HepG2 (cell line): Measurements from ENCODE around the gene CDK17. TPM values are rescaled to one million over a fixed set of nuclear protein-coding genes. Genes with fewer than 3 reads are reported as not detected.
A peak's percentile ranks its signal among the peaks of the same experiment; 100 is the strongest.

Experiments used
- CCAR2 ChIP-seq: fragments of 200-400 bp; formaldehyde crosslinking; optimal IDR thresholded peaks from 2 replicates; pipeline ENCODE3; 2018; ENCODE audit warnings: low read depth, mild to moderate bottlenecking, low read length, moderate library complexity
- CHD4 ChIP-seq: fragments of 200-600 bp; sonication (generic); IDR thresholded peaks from 2 replicates; pipeline ENCODE4 v1.7.0; 2017; ENCODE audit warnings: mild to moderate bottlenecking, low read length, borderline replicate concordance
- EP300 ChIP-seq, 3 experiments: sonication (generic) in 1 of 3; formaldehyde crosslinking in 1 of 3; IDR thresholded peaks; 2 replicates each; pipeline versions ENCODE4 v1.5.1 to v1.6.1; 2011 to 2020; ENCODE audit warnings: low read depth in 2 of 3, low read length in 2 of 3, borderline replicate concordance in 1 of 3, improper control_type of control experiment in 1 of 3, mild to moderate bottlenecking in 1 of 3, missing genetic modification reagents in 1 of 3, moderate library complexity in 1 of 3
- EZH2 ChIP-seq: conservative IDR thresholded peaks from 2 replicates; pipeline ENCODE4 v1.6.1; 2012; ENCODE audit warnings: mild to moderate bottlenecking, low read depth, low read length, moderate library complexity
- FIP1L1 ChIP-seq: fragments of 200-400 bp; formaldehyde crosslinking; IDR thresholded peaks from 2 replicates; pipeline ENCODE4 v1.6.1; 2018; ENCODE audit warnings: low read depth, mild to moderate bottlenecking, low read length, moderate library complexity, borderline replicate concordance; ENCODE audit not compliant: insufficient read depth
- FOXA3 ChIP-seq: IDR thresholded peaks from 2 replicates; pipeline ENCODE4 v1.6.1; 2016; ENCODE audit warnings: missing genetic modification reagents, missing compliant biosample characterization
- HMG20A ChIP-seq: IDR thresholded peaks from 2 replicates; pipeline ENCODE4 v1.6.1; 2016; ENCODE audit warnings: borderline replicate concordance
- HOXA7 ChIP-seq: sonication (generic); formaldehyde crosslinking; IDR thresholded peaks from 2 replicates; pipeline ENCODE4 v1.8.1; 2022; ENCODE audit warnings: mild to moderate bottlenecking, missing genetic modification reagents, moderate library complexity
- KAT2B ChIP-seq: fragments of 150-350 bp; IDR thresholded peaks from 2 replicates; pipeline ENCODE4 v1.6.1; 2014; ENCODE audit warnings: low read depth, low read length, borderline replicate concordance
- NFE2 ChIP-seq: sonication (generic); formaldehyde crosslinking; IDR thresholded peaks from 2 replicates; pipeline ENCODE4 v1.4.0; 2020; ENCODE audit warnings: missing genetic modification reagents
- PPARG ChIP-seq: conservative IDR thresholded peaks from 2 replicates; pipeline ENCODE4 v1.6.1; 2016; ENCODE audit warnings: missing biosample characterization, missing genetic modification reagents
- RAD51 ChIP-seq: fragments of 450-650 bp; IDR thresholded peaks from 2 replicates; pipeline ENCODE4 v1.6.1; 2016; ENCODE audit warnings: borderline replicate concordance
- RFX5 ChIP-seq: IDR thresholded peaks from 2 replicates; pipeline ENCODE4 v1.6.1; 2011; ENCODE audit warnings: low read depth, low read length, improper control_type of control experiment
- SIN3A ChIP-seq: IDR thresholded peaks from 2 replicates; pipeline ENCODE4 v1.6.1; 2011; ENCODE audit warnings: low read depth, mild to moderate bottlenecking, control low read depth, low read length, borderline replicate concordance
- SMARCC2 ChIP-seq: fragments of 450-650 bp; IDR thresholded peaks from 2 replicates; pipeline ENCODE4 v1.6.1; 2017; ENCODE audit warnings: antibody characterized with exemption, mild to moderate bottlenecking
- SSRP1 ChIP-seq: IDR thresholded peaks from 2 replicates; pipeline ENCODE4 v1.6.1; 2016; ENCODE audit warnings: control low read depth
- SYNCRIP ChIP-seq: fragments of 200-400 bp; formaldehyde crosslinking; IDR thresholded peaks from 2 replicates; pipeline ENCODE4 v1.6.1; 2018; ENCODE audit warnings: mild to moderate bottlenecking, low read depth, low read length; ENCODE audit not compliant: insufficient read depth
- TBX2 ChIP-seq: sonication (generic); formaldehyde crosslinking; IDR thresholded peaks from 2 replicates; pipeline ENCODE4 v1.5.0; 2020; ENCODE audit warnings: missing genetic modification reagents, mild to moderate bottlenecking, borderline replicate concordance
- ZNF20 ChIP-seq: sonication (generic); formaldehyde crosslinking; IDR thresholded peaks from 2 replicates; pipeline ENCODE4 v1.4.0; 2020; ENCODE audit warnings: mild to moderate bottlenecking, moderate library complexity, missing genetic modification reagents
- ZNF569 ChIP-seq: sonication (generic); formaldehyde crosslinking; IDR thresholded peaks from 2 replicates; pipeline ENCODE4 v1.5.0; 2020; ENCODE audit warnings: mild to moderate bottlenecking, missing genetic modification reagents, moderate library complexity, borderline replicate concordance
- ZNF660 ChIP-seq: sonication (generic); formaldehyde crosslinking; IDR thresholded peaks from 2 replicates; pipeline ENCODE4 v1.5.1; 2020; ENCODE audit warnings: mild to moderate bottlenecking, low read depth, missing genetic modification reagents, borderline replicate concordance
- ZNF850 ChIP-seq: sonication (generic); formaldehyde crosslinking; conservative IDR thresholded peaks from 2 replicates; pipeline ENCODE4 v1.9.0; 2021; ENCODE audit warnings: mild to moderate bottlenecking, missing genetic modification reagents
- polyA plus RNA-seq, 8 experiments: library from polyadenylated mRNA; depleted of rRNA in 3 of 8; stranded (reverse) in 7 of 8; unstranded in 1 of 8; fragments of >200 nt; fragmentation: Illumina TruSeq in 4 of 8; extraction: Trizol in 4 of 8; gene quantifications; 2 replicates each; pipeline versions ENCODE4 v1.2.1 to v1.2.3, GENCODE V29; 2011 to 2016; ENCODE audit warnings: low read depth in 4 of 8, missing spikeins in 1 of 8, mixed read lengths in 1 of 8; ENCODE audit not compliant: insufficient read depth in 1 of 8
- total RNA-seq, 5 experiments: library from RNA; depleted of rRNA; stranded (reverse); fragments of >200 nt; fragmentation: Illumina TruSeq; extraction: Trizol; gene quantifications; 2 replicates each; pipeline ENCODE4 v1.2.3, GENCODE V29; 2016; ENCODE audit warnings: low read depth in 1 of 5
- TF ChIP-seq, protein P1 (sequence below): sonication (generic); formaldehyde crosslinking; IDR thresholded peaks from 2 replicates; pipeline ENCODE4 v1.4.0; 2020; ENCODE audit warnings: mild to moderate bottlenecking, missing genetic modification reagents
- TF ChIP-seq, protein P2 (sequence below): sonication (generic); formaldehyde crosslinking; IDR thresholded peaks from 2 replicates; pipeline ENCODE4 v1.4.0; 2020; ENCODE audit warnings: missing genetic modification reagents
- TF ChIP-seq, protein P3 (sequence below): sonication (generic); formaldehyde crosslinking; conservative IDR thresholded peaks from 2 replicates; pipeline ENCODE4 v1.4.0; 2020; ENCODE audit warnings: mild to moderate bottlenecking, missing genetic modification reagents, moderate library complexity

The CDK17 gene
- total and polyA plus RNA-seq, 2 of the 13 experiments (the other 11 are each of a cell fraction or from before 2014, with no cell fraction given) = 9.9 to 22.3 TPM

DNA sequence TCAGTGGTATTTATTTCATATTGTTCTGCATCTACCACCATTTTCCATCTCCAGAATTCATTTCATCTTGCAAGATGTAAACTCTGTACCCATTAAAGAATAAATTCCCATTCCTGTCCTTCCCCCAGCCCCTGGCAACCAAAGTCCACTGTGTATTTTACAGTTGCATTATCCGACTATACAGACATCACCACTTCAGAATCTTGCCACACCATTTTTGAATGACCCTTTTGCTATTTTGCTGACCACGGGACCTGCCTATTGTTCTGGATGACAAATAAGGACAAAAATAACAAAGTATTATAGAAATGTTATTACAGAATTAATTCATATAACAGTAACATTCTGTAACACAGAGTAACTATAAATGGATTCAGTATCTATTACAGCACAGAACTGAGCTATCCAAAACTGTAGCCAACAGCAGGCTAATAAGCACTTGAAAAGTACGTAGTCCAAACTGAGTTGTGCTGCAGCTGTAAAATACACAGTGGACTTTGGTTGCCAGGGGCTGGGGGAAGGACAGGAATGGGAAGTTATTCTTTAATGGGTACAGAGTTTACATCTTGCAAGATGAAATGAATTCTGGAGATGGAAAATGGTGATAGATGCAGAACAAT lies 61.3 kb downstream of the CDK17 start (continued):
- TF ChIP-seq HMG20A (CRISPR knock-in tag) (peak; percentile 20; the same call in 1 of the 2 replicates), ZNF660 (CRISPR knock-in tag) (no peak), HOXA7 (CRISPR knock-in tag) (no peak), EZH2 (no peak), KAT2B (no peak), NFE2 (CRISPR knock-in tag) (no peak), ZNF569 (no peak), CHD4 (0 out of 2 replicates have a peak, but pooled peaks have one; percentile 37), SSRP1 (CRISPR knock-in tag) (no peak), SMARCC2 (no peak), ZNF850 (CRISPR knock-in tag) (no peak), EP300 (IDR thresholded peaks at IDR 0.05; ENCODE audit: low read depth in 2 of 2, low read length in 2 of 2) (peak in 1 of 2 experiments; percentile 59; a peak in 2 of 4 replicates), EP300 (CRISPR knock-in tag; IDR thresholded peaks at IDR 0.05; ENCODE audit: borderline replicate concordance) (no peak), FIP1L1 (no peak), TBX2 (no peak), ZNF20 (CRISPR knock-in tag) (no peak), SYNCRIP (no peak), FOXA3 (peak; percentile 51; the same call in 1 of the 2 replicates), RFX5 (peak; percentile 16; the same call in 1 of the 2 replicates), CCAR2 (no peak), PPARG (no peak), SIN3A (no peak), RAD51 (no peak)
- TF ChIP-seq, protein P1, sequence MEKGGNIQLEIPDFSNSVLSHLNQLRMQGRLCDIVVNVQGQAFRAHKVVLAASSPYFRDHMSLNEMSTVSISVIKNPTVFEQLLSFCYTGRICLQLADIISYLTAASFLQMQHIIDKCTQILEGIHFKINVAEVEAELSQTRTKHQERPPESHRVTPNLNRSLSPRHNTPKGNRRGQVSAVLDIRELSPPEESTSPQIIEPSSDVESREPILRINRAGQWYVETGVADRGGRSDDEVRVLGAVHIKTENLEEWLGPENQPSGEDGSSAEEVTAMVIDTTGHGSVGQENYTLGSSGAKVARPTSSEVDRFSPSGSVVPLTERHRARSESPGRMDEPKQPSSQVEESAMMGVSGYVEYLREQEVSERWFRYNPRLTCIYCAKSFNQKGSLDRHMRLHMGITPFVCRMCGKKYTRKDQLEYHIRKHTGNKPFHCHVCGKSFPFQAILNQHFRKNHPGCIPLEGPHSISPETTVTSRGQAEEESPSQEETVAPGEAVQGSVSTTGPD = no peak
- TF ChIP-seq, protein P2, sequence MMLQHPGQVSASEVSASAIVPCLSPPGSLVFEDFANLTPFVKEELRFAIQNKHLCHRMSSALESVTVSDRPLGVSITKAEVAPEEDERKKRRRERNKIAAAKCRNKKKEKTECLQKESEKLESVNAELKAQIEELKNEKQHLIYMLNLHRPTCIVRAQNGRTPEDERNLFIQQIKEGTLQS (CRISPR knock-in tag) = no peak
- TF ChIP-seq, protein P3, sequence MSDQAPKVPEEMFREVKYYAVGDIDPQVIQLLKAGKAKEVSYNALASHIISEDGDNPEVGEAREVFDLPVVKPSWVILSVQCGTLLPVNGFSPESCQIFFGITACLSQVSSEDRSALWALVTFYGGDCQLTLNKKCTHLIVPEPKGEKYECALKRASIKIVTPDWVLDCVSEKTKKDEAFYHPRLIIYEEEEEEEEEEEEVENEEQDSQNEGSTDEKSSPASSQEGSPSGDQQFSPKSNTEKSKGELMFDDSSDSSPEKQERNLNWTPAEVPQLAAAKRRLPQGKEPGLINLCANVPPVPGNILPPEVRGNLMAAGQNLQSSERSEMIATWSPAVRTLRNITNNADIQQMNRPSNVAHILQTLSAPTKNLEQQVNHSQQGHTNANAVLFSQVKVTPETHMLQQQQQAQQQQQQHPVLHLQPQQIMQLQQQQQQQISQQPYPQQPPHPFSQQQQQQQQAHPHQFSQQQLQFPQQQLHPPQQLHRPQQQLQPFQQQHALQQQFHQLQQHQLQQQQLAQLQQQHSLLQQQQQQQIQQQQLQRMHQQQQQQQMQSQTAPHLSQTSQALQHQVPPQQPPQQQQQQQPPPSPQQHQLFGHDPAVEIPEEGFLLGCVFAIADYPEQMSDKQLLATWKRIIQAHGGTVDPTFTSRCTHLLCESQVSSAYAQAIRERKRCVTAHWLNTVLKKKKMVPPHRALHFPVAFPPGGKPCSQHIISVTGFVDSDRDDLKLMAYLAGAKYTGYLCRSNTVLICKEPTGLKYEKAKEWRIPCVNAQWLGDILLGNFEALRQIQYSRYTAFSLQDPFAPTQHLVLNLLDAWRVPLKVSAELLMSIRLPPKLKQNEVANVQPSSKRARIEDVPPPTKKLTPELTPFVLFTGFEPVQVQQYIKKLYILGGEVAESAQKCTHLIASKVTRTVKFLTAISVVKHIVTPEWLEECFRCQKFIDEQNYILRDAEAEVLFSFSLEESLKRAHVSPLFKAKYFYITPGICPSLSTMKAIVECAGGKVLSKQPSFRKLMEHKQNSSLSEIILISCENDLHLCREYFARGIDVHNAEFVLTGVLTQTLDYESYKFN (CRISPR knock-in tag) = peak; percentile 80
